Breast epithelium (tissue), 4 donors: ENCODE data around the gene PRPSAP1. TPM values are rescaled to one million over a fixed set of nuclear protein-coding genes. Genes with fewer than 3 reads are reported as not detected.

Experiments used
- DNase-seq, 2 donors: peaks; one replicate each; pipeline ENCODE4 v3.0.0-alpha.2; 2019; ENCODE audit warnings: low spot score in 2 of 2
- H3K27ac ChIP-seq, 2 donors: fragments of 200-600 bp; sonication (generic) in 1 of 2; one replicate each; pipeline ENCODE4 v1.5.1; 2016 to 2019; ENCODE audit warnings: mild to moderate bottlenecking in 1 of 2
- H3K27me3 ChIP-seq, 2 donors: fragments of 200-600 bp; sonication (generic) in 1 of 2; one replicate each; pipeline versions ENCODE4 v1.5.1 to v1.6.0; 2017 to 2019; ENCODE audit warnings: control low read depth in 1 of 2, mild to moderate bottlenecking in 1 of 2
- H3K36me3 ChIP-seq: fragments of 200-600 bp; one replicate; pipeline ENCODE4 v1.5.1; 2019
- H3K4me1 ChIP-seq, 2 donors: fragments of 200-600 bp; sonication (generic); one replicate each; pipeline ENCODE4 v1.5.1; 2016 to 2019; ENCODE audit warnings: control low read depth in 1 of 2
- H3K4me3 ChIP-seq, 3 donors: fragments of 200-600 bp; sonication (generic); 1 replicate in 2 of 3; 2 replicates in 1 of 3; pipeline ENCODE4 v1.5.1; 2016 to 2019; ENCODE audit warnings: mild to moderate bottlenecking in 3 of 3, moderate library complexity in 2 of 3
- H3K9me3 ChIP-seq, 2 donors: fragments of 200-600 bp; sonication (generic) in 1 of 2; one replicate each; pipeline ENCODE4 v1.5.1; 2016 to 2019; ENCODE audit warnings: control low read depth in 1 of 2
- CTCF ChIP-seq, 3 donors: fragments of 450-650 bp; IDR thresholded peaks; one replicate each; pipeline ENCODE4 v1.5.1; 2016 to 2017; ENCODE audit warnings: antibody characterized with exemption in 3 of 3, mild to moderate bottlenecking in 3 of 3, moderate library complexity in 3 of 3
- POLR2A ChIP-seq: fragments of 450-650 bp; IDR thresholded peaks from one replicate; pipeline ENCODE4 v1.6.1; 2016; ENCODE audit warnings: antibody characterized with exemption, mild to moderate bottlenecking, moderate library complexity
- POLR2AphosphoS5 ChIP-seq, 3 donors: sonication (generic); formaldehyde crosslinking; IDR thresholded peaks; one replicate each; pipeline ENCODE4 v1.6.1; 2017; ENCODE audit warnings: antibody characterized with exemption in 3 of 3
- intact Hi-C: fragments of 100-400 bp; cut with DNase I; formaldehyde crosslinking; loops from one replicate; pipeline ENCODE4 v1.15.1; 2023; ENCODE audit warnings: low total_unique reads
- total RNA-seq, 3 donors: library from RNA; depleted of rRNA; stranded (reverse); fragments of >200 nt; gene quantifications; one replicate each; pipeline ENCODE4 v1.1.0, GENCODE V29; 2016

The PRPSAP1 gene
- total RNA-seq, 3 donors from 2014 or later: 71.4 to 110 (median 78.3) TPM

- intact Hi-C loops: no loop called here
- H3K36me3 ChIP-seq: no peaks in the 10 kb centered on the region
- no peak overlapping the region for H3K27ac ChIP-seq
- H3K4me3 ChIP-seq: no peak overlapping the region
- no peaks in the 10 kb centered on the region for H3K9me3 ChIP-seq
- H3K4me1 ChIP-seq: no peaks in the 10 kb centered on the region
- H3K27me3 ChIP-seq: no peaks in the 10 kb centered on the region
- no peak for DNase-seq
- TF ChIP-seq CTCF (IDR thresholded peaks at IDR 0.05): no peak
- TF ChIP-seq POLR2AphosphoS5 (IDR thresholded peaks at IDR 0.05): no peak
- TF ChIP-seq POLR2A: no peak
These were observed 57.5 kb downstream of the PRPSAP1 start for GRCh38 chr17:76296186-76296585.

- H3K27me3 ChIP-seq: no peaks in the 10 kb centered on the region
- no peak for TF ChIP-seq POLR2A
- DNase-seq: no peak
- no peak overlapping the region for H3K27ac ChIP-seq
- no peaks in the 10 kb centered on the region for H3K9me3 ChIP-seq
- H3K4me3 ChIP-seq: no peak overlapping the region
- intact Hi-C loops: no loop called here
- no peaks in the 10 kb centered on the region for H3K4me1 ChIP-seq
- no peaks in the 10 kb centered on the region for H3K36me3 ChIP-seq
These were observed 60.6 kb downstream of the PRPSAP1 start for GRCh38 chr17:76293106-76293505.

- Histone ChIP-seq H3K27ac (no peak overlapping the region), H3K4me1 (no peaks in the 10 kb centered on the region), H3K27me3 (no peaks in the 10 kb centered on the region), H3K36me3 (no peaks in the 10 kb centered on the region), H3K4me3 (no peak overlapping the region), H3K9me3 (no peaks in the 10 kb centered on the region)
- no peak for TF ChIP-seq CTCF (IDR thresholded peaks at IDR 0.05)
- TF ChIP-seq POLR2A: no peak
- no peak for TF ChIP-seq POLR2AphosphoS5 (IDR thresholded peaks at IDR 0.05)
- no peak for DNase-seq
- intact Hi-C loops: no loop called here
These were observed 61.1 kb downstream of the PRPSAP1 start for GRCh38 chr17:76292567-76292966.

GRCh38 chr17:76281573-76282371 is 71.9 kb downstream of the PRPSAP1 start:
- Histone ChIP-seq H3K27ac (no peak overlapping the region), H3K36me3 (no peaks in the 10 kb centered on the region), H3K4me1 (peaks cover 0 to 3% of the 10 kb centered on the region in 2 donors), H3K4me3 (no peak overlapping the region), H3K27me3 (no peaks in the 10 kb centered on the region), H3K9me3 (no peaks in the 10 kb centered on the region)
- no peak for TF ChIP-seq POLR2A
- TF ChIP-seq CTCF (IDR thresholded peaks at IDR 0.05): no peak
- no peak for TF ChIP-seq POLR2AphosphoS5 (IDR thresholded peaks at IDR 0.05)
- DNase-seq: no peak
- intact Hi-C loops: no loop called here

GRCh38 chr17:76280650-76281049 is 73.1 kb downstream of the PRPSAP1 start:
- intact Hi-C loops: no loop called here
- Histone ChIP-seq H3K4me3 (no peak overlapping the region), H3K4me1 (peaks cover 0 to 6% of the 10 kb centered on the region in 2 donors), H3K36me3 (no peaks in the 10 kb centered on the region), H3K27ac (no peak overlapping the region), H3K27me3 (no peaks in the 10 kb centered on the region), H3K9me3 (no peaks in the 10 kb centered on the region)
- DNase-seq: no peak
- TF ChIP-seq POLR2AphosphoS5 (IDR thresholded peaks at IDR 0.05) (no peak), CTCF (IDR thresholded peaks at IDR 0.05) (no peak), POLR2A (no peak)
